PC-3 (cell line): ENCODE data around the gene IGFL2.

Experiments used
- CTCF ChIP-seq: fragments of 300-600 bp; sonication (generic); conservative IDR thresholded peaks from 2 replicates; pipeline ENCODE4 v1.5.1; 2017; ENCODE audit warnings: antibody characterized with exemption, low read depth, mild to moderate bottlenecking, low read length
- EZH2 ChIP-seq: fragments of 300-600 bp; sonication (generic); IDR thresholded peaks from one replicate; pipeline ENCODE4 v1.6.1; 2017; ENCODE audit warnings: antibody characterized with exemption, mild to moderate bottlenecking, low read length; ENCODE audit not compliant: unreplicated experiment

- TF ChIP-seq CTCF (no peak), EZH2 (no peak)
Observed at GRCh38 chr19:46134527-46134926, 13.5 kb upstream of the IGFL2 start.
